HL-60/S4 treated with retinoic acid at 250 ng/mL for 4 days and 3 days (cell line): ENCODE data around the gene TRIM33.
"Not testable (repeated sequence)": the region's sequence is repeated elsewhere in the genome, so short reads cannot be mapped to it uniquely, and the experiment has no call there.

Experiments used
- in situ Hi-C: fragments of 300-500 bp; cut with MboI; formaldehyde crosslinking; loops from 2 replicates; pipeline ENCODE4 v1.7.0; 2022; ENCODE audit warnings: low sequenced_read_pairs

TRIM33 gene

DNA sequence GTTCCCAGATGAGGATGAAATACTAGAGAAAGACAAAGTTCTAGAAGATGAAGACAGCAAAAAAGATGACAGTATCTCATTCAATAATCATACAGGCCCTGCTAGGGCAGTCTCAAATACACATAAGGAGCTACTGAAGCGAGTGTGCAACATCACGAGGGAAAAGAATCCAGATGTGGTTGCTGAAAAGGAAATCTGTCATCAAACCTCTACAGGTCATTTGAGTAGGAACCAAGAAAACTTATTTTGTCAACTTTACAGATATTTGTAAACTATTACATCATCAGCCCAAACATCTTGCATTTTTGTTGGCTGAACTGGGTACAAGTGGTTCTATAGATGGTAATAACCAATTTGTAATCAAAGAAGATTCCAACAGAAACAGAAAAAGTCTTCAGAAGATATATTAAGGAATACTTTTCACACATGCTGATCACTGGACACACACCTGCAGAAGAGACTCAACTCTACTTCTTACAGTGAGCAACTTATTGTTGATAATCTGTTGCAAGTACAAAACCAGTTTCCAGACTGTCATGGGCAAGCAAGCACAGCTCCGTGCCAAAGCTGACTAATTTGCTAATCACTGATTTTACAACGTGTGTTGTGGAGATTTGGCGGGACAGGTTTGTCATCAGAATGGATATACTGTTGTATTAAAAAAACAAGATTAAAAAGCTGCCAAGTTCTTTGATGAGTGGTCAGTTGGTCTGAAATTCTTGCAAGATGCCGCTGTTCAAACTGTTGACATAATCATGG lies 42.1 kb downstream of the TRIM33 start:
- in situ Hi-C loops = no loop called here

DNA sequence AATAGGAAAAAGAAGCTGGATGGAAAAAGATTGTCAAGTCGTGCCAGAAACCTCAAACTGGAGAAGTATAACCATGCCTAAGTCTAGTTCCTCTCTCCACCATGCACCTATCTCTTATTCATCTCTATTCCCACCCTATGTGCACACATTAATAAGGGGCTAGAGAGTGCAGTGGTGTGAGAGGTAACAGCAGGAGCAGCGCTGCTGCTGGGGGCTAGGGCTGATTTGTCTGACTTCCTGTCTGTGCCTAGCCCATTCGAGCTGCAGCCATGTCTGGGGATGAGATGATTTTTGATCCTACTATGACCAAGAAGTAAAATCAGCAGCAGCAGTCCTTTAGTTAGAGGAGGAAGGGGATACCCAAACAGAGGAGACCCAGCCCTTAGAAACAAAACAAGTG lies 43.0 kb downstream of the TRIM33 start:
- in situ Hi-C loops = no loop called here

GRCh38 chr1:114467491-114467890 lies 43.5 kb downstream of the TRIM33 start:
- in situ Hi-C loops = no loop called here

- in situ Hi-C loops = no loop called here
Measured at GRCh38 chr1:114466334-114467014, 44.5 kb downstream of the TRIM33 start.

DNA sequence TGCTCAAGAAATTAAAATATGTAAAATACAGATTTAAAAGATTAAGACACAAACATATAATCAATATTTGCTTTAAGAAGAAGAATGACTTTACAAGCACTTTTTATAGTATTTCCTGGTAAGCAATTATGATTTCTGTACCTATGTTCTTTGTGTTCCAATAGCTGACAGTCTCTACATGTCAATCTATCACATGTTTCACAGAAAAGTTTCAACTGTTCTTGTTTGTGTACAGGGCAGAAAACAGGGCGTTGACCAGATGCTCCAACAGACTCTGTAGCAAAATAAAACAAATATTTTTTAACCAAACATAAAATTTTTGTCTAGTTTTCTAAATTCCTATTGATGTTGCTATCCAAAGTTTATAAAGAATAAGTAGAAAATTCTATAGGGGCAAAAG lies 48.0 kb downstream of the TRIM33 start:
- in situ Hi-C loops = no loop called here

DNA sequence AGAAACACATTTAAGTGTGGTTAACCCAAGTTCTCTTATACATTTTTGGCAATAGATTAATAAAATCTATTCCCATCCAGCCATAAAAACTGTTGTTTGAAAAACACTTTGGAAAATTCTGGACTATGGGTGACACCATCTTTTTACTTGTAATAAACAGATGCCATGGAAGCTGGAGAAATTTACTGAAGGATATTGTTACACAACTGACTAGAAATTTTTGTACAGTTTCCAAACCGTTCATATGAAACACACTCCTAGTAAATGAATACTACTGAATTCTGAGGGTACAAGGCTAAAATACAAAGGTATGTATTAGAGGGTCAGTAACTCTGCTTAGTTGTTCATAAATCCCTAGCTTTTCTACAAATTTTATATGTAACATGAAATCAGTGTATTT lies 48.7 kb downstream of the TRIM33 start:
- in situ Hi-C loops = no loop called here

DNA sequence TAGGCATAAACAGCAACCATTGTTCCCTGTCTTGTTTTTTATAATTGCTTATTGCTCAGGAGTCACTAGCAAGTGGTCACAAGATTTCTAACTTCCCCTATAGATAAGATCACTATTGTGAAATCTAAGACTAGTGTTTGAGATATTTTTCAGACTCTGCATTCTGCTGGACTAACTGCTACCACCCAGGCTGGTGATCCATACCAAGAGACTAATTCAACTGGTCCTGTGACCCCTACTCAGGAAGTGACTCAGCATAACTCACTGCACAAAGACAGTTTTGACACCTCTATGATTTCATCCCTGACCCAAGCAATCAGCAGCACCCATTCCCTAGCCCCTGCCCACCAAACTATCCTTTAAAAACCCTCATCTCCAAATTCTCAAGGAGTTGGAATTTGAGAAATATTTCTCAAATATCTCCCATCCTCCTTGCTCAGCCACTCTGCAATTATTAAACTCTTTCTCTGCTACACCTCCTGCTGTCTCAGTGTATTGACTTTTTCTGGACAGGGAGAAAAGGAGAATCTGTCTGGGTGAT lies 52.7 kb downstream of the TRIM33 start:
- in situ Hi-C loops = no loop called here

DNA sequence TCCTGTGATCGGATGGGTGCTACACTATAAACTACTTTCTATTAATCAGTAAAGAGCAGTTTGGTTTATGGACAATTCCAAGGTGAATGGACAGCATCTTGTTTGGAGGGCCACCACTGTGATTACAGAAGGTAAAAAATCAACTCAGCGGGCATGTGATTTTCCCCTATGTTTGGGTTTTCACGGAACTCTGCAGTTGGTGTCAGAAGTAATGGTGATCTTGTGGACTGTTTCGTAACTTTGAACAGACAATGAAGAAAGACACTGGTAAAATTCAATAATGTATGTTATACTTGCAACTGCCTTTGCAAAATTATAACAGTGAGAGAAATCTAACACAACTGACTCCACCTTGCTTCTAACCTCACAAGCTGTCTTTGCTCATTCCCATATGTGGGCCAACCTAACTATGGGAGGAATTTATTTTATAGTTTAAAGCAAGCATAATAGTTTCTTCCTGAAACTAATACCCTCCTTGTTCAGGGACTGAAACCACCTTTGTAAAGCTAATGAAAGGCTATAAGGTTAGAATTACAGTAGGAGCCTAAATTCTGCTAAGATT lies 53.2 kb downstream of the TRIM33 start:
- in situ Hi-C loops = no loop called here

GRCh38 chr1:114456586-114456985 lies 54.4 kb downstream of the TRIM33 start:
- in situ Hi-C loops = no loop called here

DNA sequence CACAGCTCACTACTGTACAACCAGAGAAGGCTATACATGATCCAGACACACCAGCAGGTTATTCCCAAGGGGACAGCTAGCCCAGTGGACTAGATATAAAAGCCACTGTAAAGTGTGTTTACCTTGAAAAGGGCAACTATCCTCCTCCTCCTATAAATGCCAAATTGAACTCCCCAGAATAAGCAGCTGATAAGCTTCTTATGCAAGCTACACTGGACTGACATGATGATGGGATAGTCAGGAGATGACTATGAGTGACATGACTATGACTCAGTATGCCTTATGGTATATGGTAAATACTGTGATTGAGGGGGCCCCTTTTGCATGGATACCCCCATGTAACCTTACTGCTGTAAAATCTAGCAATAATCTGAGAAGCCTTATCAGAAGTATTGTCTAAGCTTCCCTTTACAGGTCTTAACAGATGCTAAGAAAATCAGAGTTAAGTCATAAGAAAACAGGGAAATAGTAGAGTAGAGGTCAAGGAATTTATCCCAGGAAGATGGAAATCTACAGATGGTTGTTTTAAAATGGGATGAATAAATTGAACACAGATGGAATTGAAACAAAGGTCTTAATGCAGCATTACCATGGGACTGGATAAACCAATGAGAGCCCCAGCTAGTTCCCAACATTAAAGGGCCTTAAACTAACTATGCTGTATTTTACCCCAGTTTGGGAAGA lies 55.8 kb downstream of the TRIM33 start:
- in situ Hi-C loops = no loop called here

DNA sequence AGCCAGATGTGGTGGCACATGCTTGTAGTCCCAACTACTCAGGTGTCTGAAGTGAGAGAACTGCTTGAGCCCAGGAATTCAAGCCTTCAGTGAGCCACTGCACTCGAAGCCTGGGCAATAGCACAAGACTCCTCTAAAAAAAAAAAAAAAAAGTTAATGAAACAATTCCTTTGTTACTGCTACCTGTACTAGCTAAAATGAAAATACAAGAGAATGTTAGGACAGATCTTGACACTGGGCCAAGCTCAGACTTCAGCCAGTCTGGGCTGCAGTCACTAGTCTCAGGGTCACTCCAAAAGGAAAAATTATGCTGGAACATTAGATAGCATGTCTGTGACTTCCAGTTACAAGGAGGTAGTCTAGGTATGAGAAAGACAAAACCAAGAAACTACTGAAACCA lies 56.5 kb downstream of the TRIM33 start:
- in situ Hi-C loops = no loop called here

DNA sequence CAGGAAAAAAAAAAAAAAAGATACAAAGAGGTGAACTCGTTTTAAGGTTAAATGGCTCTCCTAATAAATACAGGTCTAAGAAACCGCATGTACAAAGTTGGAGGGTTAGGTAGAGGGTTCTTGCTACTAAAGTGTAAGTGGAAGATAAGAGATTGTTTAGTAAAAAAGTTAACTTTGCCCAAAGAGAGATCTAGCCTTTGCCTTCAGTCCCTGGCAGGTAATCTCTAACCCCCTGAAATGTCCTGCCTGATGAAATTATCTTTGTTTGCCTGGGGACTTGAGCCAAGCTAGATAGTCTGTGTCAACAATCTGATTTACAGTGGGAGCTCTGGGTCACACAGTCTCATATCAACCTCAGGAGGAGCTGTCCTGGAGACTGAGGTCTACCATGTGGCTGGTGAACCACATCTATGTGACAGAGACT lies 57.6 kb downstream of the TRIM33 start:
- in situ Hi-C loops = no loop called here

- in situ Hi-C loops = no loop called here
Measured at GRCh38 chr1:114448370-114449036, 62.5 kb downstream of the TRIM33 start.

DNA sequence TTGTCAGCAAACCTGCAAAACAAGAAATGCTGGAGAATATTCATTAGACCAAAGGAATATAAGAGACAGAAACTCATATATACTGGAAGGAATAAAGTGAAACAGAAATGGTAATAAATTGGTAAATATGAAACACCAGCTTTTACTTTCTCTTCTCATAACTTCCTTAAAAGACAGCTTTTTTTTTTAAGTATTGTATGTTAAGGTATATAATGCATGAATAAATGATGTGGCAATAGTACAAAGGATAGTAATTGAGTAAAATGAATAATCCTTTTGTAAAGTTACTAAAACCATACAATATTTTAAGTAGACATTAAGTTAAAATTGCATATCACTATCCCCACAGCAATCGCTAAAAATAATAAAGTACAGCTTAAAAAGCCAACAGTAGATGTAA lies 64.8 kb downstream of the TRIM33 start:
- in situ Hi-C loops = no loop called here

DNA sequence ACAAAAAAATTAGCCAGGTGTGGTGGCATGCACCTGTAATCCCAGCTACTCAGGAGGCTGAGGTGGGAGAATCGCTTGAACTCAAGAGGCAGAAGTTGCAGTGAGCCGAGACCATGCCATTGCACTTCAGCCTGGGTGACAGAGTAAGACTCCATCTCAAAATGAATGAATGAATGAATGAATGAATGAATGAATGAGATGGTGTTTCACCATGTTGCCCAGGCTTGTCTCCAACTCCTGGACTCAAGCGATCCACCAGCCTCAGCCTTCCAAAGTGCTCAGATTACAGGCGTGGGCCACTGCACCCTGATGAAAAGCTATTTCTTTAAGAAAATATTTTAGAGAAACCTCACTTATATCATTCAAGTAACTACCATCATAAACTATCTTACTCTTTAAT lies 67.8 kb downstream of the TRIM33 start:
- in situ Hi-C loops = not testable (repeated sequence)

DNA sequence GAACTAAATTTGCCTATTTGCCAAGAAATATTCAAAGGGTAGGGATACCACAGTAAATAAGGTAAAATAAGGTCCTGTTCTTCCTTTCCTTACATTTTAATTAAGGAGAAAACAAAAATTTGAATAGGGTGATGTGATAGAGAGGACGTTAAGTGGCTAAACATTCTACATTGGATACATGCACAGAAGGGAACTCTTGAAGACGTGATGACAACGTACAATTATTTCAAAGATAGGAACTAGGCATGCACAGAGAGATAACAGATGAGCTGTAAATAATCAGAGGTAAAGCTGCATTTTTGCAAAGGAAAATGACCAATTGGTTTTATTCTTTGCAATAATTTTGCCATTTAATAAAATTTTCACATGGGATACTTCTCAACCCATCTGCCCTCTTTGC lies 69.7 kb downstream of the TRIM33 start:
- in situ Hi-C loops = no loop called here

DNA sequence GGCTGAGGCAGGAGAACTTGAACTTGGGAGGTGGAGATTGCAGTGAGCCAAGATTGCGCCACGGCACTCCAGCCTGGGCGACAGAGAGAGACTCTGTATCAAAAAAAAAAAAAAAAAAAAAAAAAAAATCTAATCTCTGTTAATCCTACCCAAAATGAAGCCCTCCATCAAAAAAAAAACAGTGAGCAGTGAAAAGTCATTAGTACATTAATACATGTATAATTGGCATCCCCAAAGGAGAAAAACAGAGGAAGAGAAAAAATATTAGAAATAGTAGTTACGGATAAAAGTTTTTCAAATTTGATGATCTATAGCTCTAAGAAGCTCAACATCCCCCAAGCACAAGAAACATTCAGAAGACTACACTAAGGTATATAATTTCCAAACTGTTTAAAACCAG lies 71.6 kb downstream of the TRIM33 start:
- in situ Hi-C loops = no loop called here

- in situ Hi-C loops = no loop called here
Measured at GRCh38 chr1:114437812-114438211, 73.2 kb downstream of the TRIM33 start.

DNA sequence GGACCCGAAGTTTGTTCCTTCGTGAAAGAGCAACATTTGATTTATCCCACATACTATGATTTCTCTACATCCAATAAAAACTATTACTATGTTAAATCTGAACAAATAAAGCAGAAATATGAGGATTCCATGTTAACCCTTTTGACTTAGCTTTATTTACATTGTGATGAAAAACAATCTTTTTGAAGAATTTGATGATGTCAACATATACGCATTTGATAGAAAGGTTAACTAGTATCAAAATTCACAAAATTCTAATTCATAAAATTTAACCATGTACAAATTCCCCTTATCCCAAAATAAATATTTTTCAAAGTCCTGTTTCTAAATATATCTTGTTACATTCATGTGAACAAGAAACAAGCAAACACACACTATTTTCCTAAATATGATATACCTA lies 74.2 kb downstream of the TRIM33 start:
- in situ Hi-C loops = no loop called here

- in situ Hi-C loops = no loop called here
Measured at GRCh38 chr1:114435088-114435715, 75.8 kb downstream of the TRIM33 start.
